Measurements from ENCODE around the gene CCDC15.

CCDC15 gene

DNA sequence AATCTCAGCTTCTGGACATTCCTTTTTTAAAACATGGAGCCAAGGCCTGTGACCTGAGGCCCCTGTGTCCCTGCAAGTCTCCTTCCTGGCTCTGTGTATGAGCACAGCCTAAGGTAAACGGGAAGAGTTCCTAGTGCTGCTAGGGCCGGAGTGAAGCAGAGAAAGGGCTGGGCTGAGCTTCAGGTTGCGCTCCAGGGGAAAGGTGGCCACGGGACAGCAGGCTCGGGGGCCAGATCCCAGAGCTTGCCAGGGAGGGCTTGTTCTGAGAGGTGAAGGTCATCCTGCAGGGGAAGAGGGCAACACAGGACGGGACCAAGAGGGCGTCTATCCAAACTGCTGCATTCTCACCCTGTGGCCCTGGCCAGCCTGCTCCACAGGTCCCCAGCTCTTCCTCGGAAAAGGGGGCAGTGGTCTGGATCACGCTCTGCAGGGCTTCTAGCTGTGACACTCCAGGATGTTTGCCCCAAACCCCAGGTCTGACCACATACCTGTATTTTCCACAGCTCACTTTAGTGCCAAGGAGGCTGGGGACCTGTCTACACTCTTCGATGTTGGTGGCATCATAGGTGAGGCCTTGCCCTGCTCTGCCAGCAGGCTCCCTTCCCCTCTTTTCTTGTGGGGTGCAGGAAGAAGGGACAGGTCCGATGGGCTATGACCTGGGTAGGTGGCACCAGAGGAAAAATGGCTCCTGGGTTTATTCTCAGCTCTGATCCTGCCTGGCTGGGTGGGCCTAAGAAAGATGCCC lies 129.5 kb downstream of the CCDC15 start:
- Histone ChIP-seq H3K79me2 (ENCODE audit: insufficient read depth, low read length) (no peaks in the 10 kb centered on the region), H2AFZ (ENCODE audit: low read depth, low read length) (no peak overlapping the region), H3K9me3 (ENCODE audit: insufficient read depth, low read length, severe bottlenecking) (no peaks in the 10 kb centered on the region), H3K4me1 (ENCODE audit: insufficient read depth, low read length) (no peaks in the 10 kb centered on the region), H3K27me3 (ENCODE audit: insufficient read depth, low read length, poor library complexity) (no peaks in the 10 kb centered on the region), H3K36me3 (ENCODE audit: insufficient read depth, low read length) (no peaks in the 10 kb centered on the region), H3K4me3 (ENCODE audit: low read depth in 1 of 2, low read length in 2 of 2) (no peak overlapping the region), H3K27ac (ENCODE audit: low read length) (no peak overlapping the region), H3K4me2 (ENCODE audit: insufficient read depth, low read length) (no peak overlapping the region), H4K20me1 (ENCODE audit: insufficient read depth, low read length) (no peaks in the 10 kb centered on the region), H3K9ac (ENCODE audit: low read depth, low read length) (no peak overlapping the region)
- ATAC-seq (ENCODE audit: insufficient read depth, low read depth) (no peak), DNase-seq (no peak)
- TF ChIP-seq EZH2 (IDR thresholded peaks at IDR 0.05; ENCODE audit: borderline replicate concordance, low read depth, low read length, severe bottlenecking), result no peak
- TF ChIP-seq CTCF (IDR thresholded peaks at IDR 0.05; ENCODE audit: borderline replicate concordance, extremely low read depth, low read length, poor library complexity, severe bottlenecking), result no peak

DNA sequence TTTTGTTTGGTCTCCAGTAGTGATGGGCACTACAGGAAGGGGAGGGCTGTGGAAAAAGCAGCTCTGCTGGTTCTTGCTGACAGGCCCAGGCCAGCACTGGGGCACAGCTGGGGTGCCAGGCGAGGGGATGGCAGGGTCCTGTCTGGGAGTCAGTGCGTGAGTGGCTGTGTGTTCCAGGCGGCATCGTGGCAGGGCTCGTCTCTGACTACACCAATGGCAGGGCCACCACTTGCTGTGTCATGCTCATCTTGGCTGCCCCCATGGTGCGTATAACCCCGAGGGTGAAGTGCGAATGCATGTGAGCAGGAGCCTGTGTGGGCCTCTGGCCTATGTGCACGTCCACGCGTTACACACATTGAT lies 130.0 kb downstream of the CCDC15 start:
- no peak for TF ChIP-seq EZH2 (IDR thresholded peaks at IDR 0.05; ENCODE audit: borderline replicate concordance, low read depth, low read length, severe bottlenecking)
- TF ChIP-seq CTCF (IDR thresholded peaks at IDR 0.05; ENCODE audit: borderline replicate concordance, extremely low read depth, low read length, poor library complexity, severe bottlenecking), result no peak
- no peak overlapping the region for H3K9ac ChIP-seq (ENCODE audit: low read depth, low read length)
- no peak; the same call in 2 of the 3 replicates for ATAC-seq (ENCODE audit: insufficient read depth, low read depth)

GRCh38 chr11:125084761-125085231 lies 130.8 kb downstream of the CCDC15 start:
- H2AFZ ChIP-seq (ENCODE audit: low read depth, low read length), result no peak overlapping the region
- no peaks in the 10 kb centered on the region for H3K9me3 ChIP-seq (ENCODE audit: insufficient read depth, low read length, severe bottlenecking)
- H3K79me2 ChIP-seq (ENCODE audit: insufficient read depth, low read length), result no peaks in the 10 kb centered on the region
- ATAC-seq (ENCODE audit: insufficient read depth, low read depth), result no peak
- H3K9ac ChIP-seq (ENCODE audit: low read depth, low read length), result no peak overlapping the region
- DNase-seq, result no peak
- no peaks in the 10 kb centered on the region for H3K36me3 ChIP-seq (ENCODE audit: insufficient read depth, low read length)
- no peak overlapping the region for H3K4me2 ChIP-seq (ENCODE audit: insufficient read depth, low read length)
- no peaks in the 10 kb centered on the region for H3K27me3 ChIP-seq (ENCODE audit: insufficient read depth, low read length, poor library complexity)
- H3K4me3 ChIP-seq (ENCODE audit: low read depth in 1 of 2, low read length in 2 of 2), result no peak overlapping the region
- no peaks in the 10 kb centered on the region for H4K20me1 ChIP-seq (ENCODE audit: insufficient read depth, low read length)
- no peak overlapping the region for H3K27ac ChIP-seq (ENCODE audit: low read length)
- H3K4me1 ChIP-seq (ENCODE audit: insufficient read depth, low read length), result no peaks in the 10 kb centered on the region
- TF ChIP-seq EZH2 (IDR thresholded peaks at IDR 0.05; ENCODE audit: borderline replicate concordance, low read depth, low read length, severe bottlenecking) (no peak), CTCF (IDR thresholded peaks at IDR 0.05; ENCODE audit: borderline replicate concordance, extremely low read depth, low read length, poor library complexity, severe bottlenecking) (no peak)

More for the DNA sequence above, 130.0 kb downstream of the CCDC15 start:
- DNase-seq, result no peak
- no peak overlapping the region for H3K4me2 ChIP-seq (ENCODE audit: insufficient read depth, low read length)
- H3K27me3 ChIP-seq (ENCODE audit: insufficient read depth, low read length, poor library complexity), result no peaks in the 10 kb centered on the region
- H3K4me3 ChIP-seq (ENCODE audit: low read depth in 1 of 2, low read length in 2 of 2), result no peak overlapping the region
- H3K36me3 ChIP-seq (ENCODE audit: insufficient read depth, low read length), result no peaks in the 10 kb centered on the region
- H3K27ac ChIP-seq (ENCODE audit: low read length), result no peak overlapping the region
- no peaks in the 10 kb centered on the region for H4K20me1 ChIP-seq (ENCODE audit: insufficient read depth, low read length)
- no peak overlapping the region for H2AFZ ChIP-seq (ENCODE audit: low read depth, low read length)
- H3K79me2 ChIP-seq (ENCODE audit: insufficient read depth, low read length), result no peaks in the 10 kb centered on the region
- H3K4me1 ChIP-seq (ENCODE audit: insufficient read depth, low read length), result no peaks in the 10 kb centered on the region
- H3K9me3 ChIP-seq (ENCODE audit: insufficient read depth, low read length, severe bottlenecking), result no peaks in the 10 kb centered on the region
